ENCODE measurements around the gene DMD.

Gene DMD

DNA sequence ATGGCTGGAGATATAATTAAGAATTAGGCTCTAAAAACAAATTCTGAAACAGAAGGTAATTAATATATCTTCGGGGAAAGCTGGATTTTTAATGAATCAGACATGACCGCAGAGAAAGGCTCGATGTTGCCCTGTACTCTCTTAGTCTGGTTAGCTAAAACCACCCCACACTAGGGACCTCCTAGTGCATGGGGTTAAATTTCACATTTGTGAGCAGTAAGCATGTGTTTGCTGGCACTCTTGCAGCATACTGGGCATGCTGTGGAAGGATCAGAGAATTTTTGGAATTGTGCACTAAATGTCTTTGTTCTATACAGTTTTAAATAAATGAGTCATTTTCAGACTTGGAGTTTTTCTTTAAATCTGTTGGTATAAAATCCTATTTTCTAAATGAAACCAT is 1663.9 kb downstream of the DMD start:
- H3K4me1 Mint-ChIP-seq (ENCODE audit: low read depth), result no peaks in the 10 kb centered on the region
- no peak overlapping the region for H3K4me3 Mint-ChIP-seq
- no peaks in the 10 kb centered on the region for H3K36me3 Mint-ChIP-seq (ENCODE audit: low read depth)

DNA sequence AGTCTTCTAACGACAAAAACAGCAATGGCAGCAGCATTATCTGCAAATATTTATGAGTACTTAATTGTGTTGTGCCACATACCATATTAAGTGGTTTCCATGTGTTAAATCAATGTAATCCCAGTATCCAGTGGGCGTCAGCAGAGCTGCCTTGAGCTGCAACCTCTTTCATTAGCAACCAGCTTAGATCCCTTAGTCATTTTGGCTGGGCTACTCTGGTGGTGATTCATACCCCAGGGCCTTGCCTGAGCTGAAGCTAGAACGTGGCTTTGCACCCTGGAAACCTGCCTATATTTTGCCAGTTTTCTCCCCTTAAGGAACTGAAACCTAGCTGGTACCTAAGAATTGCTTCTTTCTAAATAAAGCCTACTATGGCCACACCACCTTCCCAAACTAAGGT is 1665.2 kb downstream of the DMD start:
- Mint-ChIP-seq H3K27ac (no peak overlapping the region), H3K9me3 (no peaks in the 10 kb centered on the region), H3K27me3 (ENCODE audit: low read depth) (no peaks in the 10 kb centered on the region), H3K4me1 (ENCODE audit: low read depth) (no peaks in the 10 kb centered on the region), H3K4me3 (no peak overlapping the region), H3K36me3 (ENCODE audit: low read depth) (no peaks in the 10 kb centered on the region)
- DNase-seq (ENCODE audit: low spot score), result no peak

More for the DNA sequence above, 1663.9 kb downstream of the DMD start:
- no peaks in the 10 kb centered on the region for H3K9me3 Mint-ChIP-seq
- no peak overlapping the region for H3K27ac Mint-ChIP-seq
- no peaks in the 10 kb centered on the region for H3K27me3 Mint-ChIP-seq (ENCODE audit: low read depth)
- no peak for DNase-seq (ENCODE audit: low spot score)

DNA sequence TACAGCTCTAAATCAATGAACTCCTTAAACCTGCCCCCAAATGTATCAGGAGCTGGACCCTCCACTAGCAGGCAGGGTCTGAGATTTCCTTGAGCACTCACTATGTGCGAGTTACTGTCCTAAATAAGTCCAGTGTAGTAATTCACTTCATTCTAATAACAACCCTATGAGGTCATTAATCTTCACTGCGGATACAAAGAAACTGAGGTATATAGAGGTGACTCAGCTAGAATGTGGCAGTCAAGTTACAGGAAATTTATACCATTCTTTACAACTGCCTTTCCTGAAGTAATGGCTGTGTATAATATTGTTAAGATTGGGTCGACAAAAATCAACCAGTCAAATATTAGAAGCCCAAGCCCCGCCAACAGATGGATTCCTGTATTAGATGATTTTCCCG is 1665.6 kb downstream of the DMD start:
- Mint-ChIP-seq H3K9me3 (no peaks in the 10 kb centered on the region), H3K27me3 (ENCODE audit: low read depth) (no peaks in the 10 kb centered on the region), H3K4me1 (ENCODE audit: low read depth) (no peaks in the 10 kb centered on the region), H3K36me3 (ENCODE audit: low read depth) (no peaks in the 10 kb centered on the region), H3K4me3 (no peak overlapping the region), H3K27ac (no peak overlapping the region)
- no peak for DNase-seq (ENCODE audit: low spot score)

DNA sequence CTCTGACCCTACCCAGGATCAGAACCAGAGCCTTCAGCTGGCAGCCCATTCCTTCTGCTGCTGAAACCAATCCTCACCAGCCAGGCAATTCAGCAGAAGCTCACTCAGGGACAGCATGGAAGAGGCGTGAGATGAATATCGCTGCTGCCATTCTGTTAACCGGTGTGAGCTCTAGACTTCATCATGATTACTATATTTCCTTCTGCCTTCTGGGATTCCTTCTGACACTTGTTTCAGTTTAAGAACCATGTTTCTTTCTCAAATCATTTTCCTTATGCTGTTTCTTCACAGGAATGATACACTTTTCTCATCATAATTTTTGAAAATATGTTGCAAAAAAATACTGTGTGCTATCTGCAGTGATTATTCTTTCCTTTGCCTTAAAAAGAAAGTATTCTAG is 1666.2 kb downstream of the DMD start:
- Mint-ChIP-seq H3K9me3 (no peaks in the 10 kb centered on the region), H3K27me3 (ENCODE audit: low read depth) (no peaks in the 10 kb centered on the region), H3K4me3 (no peak overlapping the region), H3K4me1 (ENCODE audit: low read depth) (no peaks in the 10 kb centered on the region), H3K27ac (no peak overlapping the region), H3K36me3 (ENCODE audit: low read depth) (no peaks in the 10 kb centered on the region)
- no peak for DNase-seq (ENCODE audit: low spot score)

DNA sequence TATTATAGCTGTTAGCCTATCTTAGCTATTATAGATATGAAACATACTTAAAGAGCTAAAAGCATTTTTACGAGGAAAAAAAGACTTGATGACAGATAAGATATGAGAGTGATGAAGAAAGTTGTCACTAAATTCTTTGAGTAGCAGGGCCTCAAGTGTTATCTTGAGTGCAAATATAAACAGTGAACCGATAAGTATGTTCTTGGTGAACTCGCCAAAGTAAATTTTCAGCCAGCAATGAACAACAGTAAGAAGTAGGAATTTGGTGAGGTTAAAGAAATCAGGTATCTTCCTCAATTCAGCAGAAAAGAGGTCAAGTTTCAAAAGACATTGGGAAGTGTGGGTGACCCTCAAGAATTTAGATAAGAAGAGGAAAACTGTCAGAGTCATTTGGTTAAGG is 1667.7 kb downstream of the DMD start:
- no peak for DNase-seq (ENCODE audit: low spot score)
- no peak overlapping the region for H3K27ac Mint-ChIP-seq
- no peaks in the 10 kb centered on the region for H3K36me3 Mint-ChIP-seq (ENCODE audit: low read depth)
- H3K4me3 Mint-ChIP-seq, result no peak overlapping the region
- no peaks in the 10 kb centered on the region for H3K27me3 Mint-ChIP-seq (ENCODE audit: low read depth)
- H3K4me1 Mint-ChIP-seq (ENCODE audit: low read depth), result no peaks in the 10 kb centered on the region
- H3K9me3 Mint-ChIP-seq, result no peaks in the 10 kb centered on the region

DNA sequence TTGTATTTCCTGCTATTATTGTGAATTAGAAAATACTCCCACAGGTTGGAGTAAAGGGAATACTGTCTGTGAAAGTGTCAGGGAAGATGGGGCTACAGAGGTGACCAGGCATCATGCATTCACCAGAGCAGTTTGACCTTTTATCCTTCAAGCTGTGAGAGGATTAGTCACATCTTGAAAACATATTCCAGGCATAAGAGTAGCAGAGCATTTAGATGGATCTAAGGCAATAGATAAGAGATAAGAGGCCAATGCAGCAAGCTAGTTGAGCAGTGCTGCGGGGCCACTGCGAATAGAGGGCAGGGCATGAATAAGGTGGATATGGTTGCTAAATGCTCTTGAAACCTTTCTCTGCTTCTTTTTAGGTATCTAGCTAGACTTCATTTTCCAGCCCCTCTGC is 1668.8 kb downstream of the DMD start:
- Mint-ChIP-seq H3K36me3 (ENCODE audit: low read depth) (no peaks in the 10 kb centered on the region), H3K9me3 (no peaks in the 10 kb centered on the region), H3K27ac (no peak overlapping the region), H3K27me3 (ENCODE audit: low read depth) (no peaks in the 10 kb centered on the region), H3K4me1 (ENCODE audit: low read depth) (no peaks in the 10 kb centered on the region), H3K4me3 (no peak overlapping the region)
- DNase-seq (ENCODE audit: low spot score), result no peak

DNA sequence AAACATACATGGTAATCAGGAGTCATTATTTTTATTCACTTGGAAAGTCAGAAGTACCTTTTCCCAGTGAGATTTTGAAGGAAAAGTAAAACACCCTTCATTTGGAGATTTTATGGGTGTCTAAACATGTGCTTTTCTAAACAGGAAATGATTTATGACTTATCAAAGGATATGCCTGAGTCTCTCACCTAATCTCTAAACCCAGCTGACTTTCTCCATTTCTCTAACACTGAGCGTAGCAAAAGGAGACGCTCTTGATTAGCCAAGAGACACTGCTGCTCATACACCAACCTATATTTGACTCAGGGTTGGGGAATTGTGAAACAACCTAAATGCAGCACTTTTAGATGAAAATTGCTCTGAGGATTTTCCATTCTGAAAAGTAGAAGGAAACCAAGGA is 1671.0 kb downstream of the DMD start:
- no peak for DNase-seq (ENCODE audit: low spot score)
- Mint-ChIP-seq H3K27ac (no peak overlapping the region), H3K27me3 (ENCODE audit: low read depth) (no peaks in the 10 kb centered on the region), H3K4me1 (ENCODE audit: low read depth) (no peaks in the 10 kb centered on the region), H3K9me3 (no peaks in the 10 kb centered on the region), H3K4me3 (no peak overlapping the region), H3K36me3 (ENCODE audit: low read depth) (no peaks in the 10 kb centered on the region)

DNA sequence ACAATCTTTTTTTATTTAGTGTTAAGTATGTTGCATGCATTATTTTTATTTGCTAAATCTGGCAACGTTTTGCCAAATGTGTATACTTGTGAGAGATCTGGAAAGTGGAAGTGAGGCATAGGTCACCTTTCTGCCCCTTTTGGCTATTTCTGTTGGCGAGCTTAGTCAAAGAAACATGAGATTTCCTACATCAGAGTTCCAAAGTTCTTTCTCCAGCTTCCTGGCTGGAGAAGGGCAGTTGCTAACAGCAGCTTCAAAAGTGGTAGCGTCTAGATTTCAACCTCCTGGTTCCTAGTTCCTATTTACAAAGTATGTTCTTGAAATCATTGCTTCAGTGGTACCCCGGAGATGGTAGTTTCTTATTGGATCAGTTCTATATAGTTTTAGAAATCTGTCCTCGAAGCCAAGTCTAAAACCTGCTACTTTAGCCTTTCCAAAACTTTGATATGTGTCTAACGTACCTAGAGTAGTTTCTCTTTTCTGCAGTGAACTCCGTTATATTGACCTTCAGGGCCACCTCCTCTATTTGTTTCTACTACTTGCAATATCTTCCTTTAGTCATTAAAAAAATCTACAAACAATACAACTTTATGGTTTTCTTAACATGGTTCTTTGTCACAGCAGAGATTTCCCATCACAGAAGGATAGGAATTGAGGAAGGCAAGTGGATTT is 1683.8 kb downstream of the DMD start:
- H3K4me3 Mint-ChIP-seq, result no peak overlapping the region
- DNase-seq (ENCODE audit: low spot score), result no peak
- no peak overlapping the region for H3K27ac Mint-ChIP-seq
- H3K27me3 Mint-ChIP-seq (ENCODE audit: low read depth), result no peaks in the 10 kb centered on the region
- no peaks in the 10 kb centered on the region for H3K36me3 Mint-ChIP-seq (ENCODE audit: low read depth)
- no peaks in the 10 kb centered on the region for H3K4me1 Mint-ChIP-seq (ENCODE audit: low read depth)
- H3K9me3 Mint-ChIP-seq, result no peaks in the 10 kb centered on the region

DNA sequence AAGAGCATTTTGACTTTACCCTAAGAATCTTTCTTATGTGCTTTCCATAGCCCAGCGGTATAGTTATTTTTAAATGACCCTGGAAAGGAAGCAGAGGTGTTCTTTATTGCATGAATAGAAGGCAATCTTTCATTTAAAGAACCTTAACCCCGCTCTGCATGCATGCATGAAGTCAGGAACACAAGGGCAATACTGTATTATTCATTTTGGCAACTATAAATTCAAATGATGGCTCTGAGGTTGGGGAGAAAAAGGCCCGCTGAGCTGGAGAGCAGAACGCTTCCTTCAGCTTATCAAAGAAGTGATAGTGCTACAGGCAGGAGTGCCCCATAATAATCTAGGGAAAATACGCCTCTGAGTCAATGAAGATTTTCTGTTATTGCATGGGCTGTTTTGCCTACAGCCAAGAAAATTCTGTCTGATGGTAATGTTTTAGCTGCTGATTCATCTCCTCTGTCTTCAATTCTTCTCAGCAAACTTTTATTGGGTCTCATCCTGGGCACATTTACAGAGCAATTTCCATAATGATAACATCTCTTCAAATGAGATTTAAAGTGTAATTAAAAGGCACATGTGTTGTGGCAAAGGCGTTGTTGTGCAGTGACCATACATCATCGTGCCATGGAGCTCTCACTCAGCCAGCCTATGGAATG is 1687.3 kb downstream of the DMD start:
- Mint-ChIP-seq H3K9me3 (no peaks in the 10 kb centered on the region), H3K36me3 (ENCODE audit: low read depth) (no peaks in the 10 kb centered on the region), H3K27ac (no peak overlapping the region), H3K27me3 (ENCODE audit: low read depth) (no peaks in the 10 kb centered on the region), H3K4me1 (ENCODE audit: low read depth) (no peaks in the 10 kb centered on the region), H3K4me3 (no peak overlapping the region)
- no peak for DNase-seq (ENCODE audit: low spot score)

DNA sequence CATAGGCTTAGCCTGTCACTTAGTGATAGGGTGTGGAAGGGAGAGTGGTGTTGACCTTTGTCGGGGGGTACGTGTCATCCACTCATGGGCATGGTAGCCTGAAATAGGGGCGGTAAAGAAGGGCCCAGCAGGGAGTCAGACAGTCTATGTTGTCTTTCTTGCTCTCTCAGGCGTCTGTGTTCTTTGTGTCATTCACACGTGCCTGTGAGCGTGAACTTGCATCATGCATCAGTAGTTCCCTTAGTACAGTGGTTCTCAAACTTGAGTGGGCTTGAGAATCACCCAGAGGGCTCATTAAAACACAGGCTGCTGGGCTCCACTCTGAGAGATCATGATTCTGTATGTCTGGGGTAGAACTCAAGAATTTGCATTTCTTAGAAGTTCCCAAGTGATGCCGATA is 1688.6 kb downstream of the DMD start:
- H3K9me3 Mint-ChIP-seq, result no peaks in the 10 kb centered on the region
- no peak for DNase-seq (ENCODE audit: low spot score)

DNA sequence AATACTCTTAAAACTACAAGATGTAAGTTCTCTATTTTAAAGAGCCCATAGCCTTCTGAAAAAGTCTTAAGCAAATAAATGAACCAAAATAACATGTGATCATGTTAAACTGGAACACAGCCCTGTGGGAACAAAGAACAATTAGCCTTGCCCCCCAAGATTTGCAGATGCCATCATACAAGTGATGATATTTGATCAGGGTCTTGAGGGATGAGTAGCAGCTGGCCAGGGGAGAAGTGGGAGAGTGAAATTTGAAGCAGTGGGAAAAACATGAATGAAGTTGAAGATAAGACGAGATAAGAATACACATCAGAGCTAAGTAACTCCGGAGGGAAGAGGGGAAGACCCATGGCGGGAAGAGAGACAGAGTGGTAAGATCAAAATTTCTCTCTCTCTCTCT is 1689.4 kb downstream of the DMD start:
- no peak for DNase-seq (ENCODE audit: low spot score)
- no peaks in the 10 kb centered on the region for H3K4me1 Mint-ChIP-seq (ENCODE audit: low read depth)
- H3K36me3 Mint-ChIP-seq (ENCODE audit: low read depth), result no peaks in the 10 kb centered on the region
- no peak overlapping the region for H3K27ac Mint-ChIP-seq
- no peak overlapping the region for H3K4me3 Mint-ChIP-seq
- no peaks in the 10 kb centered on the region for H3K27me3 Mint-ChIP-seq (ENCODE audit: low read depth)
- H3K9me3 Mint-ChIP-seq, result no peaks in the 10 kb centered on the region

More for the DNA sequence above, 1688.6 kb downstream of the DMD start:
- H3K27ac Mint-ChIP-seq, result no peak overlapping the region
- H3K27me3 Mint-ChIP-seq (ENCODE audit: low read depth), result no peaks in the 10 kb centered on the region
- H3K36me3 Mint-ChIP-seq (ENCODE audit: low read depth), result no peaks in the 10 kb centered on the region
- H3K4me3 Mint-ChIP-seq, result no peak overlapping the region
- no peaks in the 10 kb centered on the region for H3K4me1 Mint-ChIP-seq (ENCODE audit: low read depth)

DNA sequence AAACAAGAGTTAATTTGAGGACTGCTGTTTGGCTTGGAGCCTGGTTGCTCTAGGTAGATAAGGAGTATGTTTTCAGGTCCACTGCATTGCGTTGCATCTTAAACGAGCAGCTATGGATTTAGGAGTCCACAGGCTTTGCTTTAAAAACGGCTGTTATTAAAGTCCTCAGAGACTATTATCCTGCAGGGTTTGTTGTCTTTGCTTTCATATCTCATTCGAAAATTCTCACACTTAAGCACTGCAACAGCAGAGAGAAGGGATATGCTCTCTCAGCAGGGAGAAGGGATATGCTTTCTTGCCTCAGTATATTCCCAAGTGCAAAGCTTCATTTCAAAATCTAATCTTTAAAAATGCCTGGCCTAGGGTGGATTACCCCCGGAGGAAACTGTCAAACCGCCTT is 1694.8 kb downstream of the DMD start:
- Mint-ChIP-seq H3K4me1 (ENCODE audit: low read depth) (no peaks in the 10 kb centered on the region), H3K9me3 (no peaks in the 10 kb centered on the region), H3K36me3 (ENCODE audit: low read depth) (no peaks in the 10 kb centered on the region), H3K27ac (no peak overlapping the region), H3K27me3 (ENCODE audit: low read depth) (no peaks in the 10 kb centered on the region), H3K4me3 (no peak overlapping the region)
- DNase-seq (ENCODE audit: low spot score), result no peak

DNA sequence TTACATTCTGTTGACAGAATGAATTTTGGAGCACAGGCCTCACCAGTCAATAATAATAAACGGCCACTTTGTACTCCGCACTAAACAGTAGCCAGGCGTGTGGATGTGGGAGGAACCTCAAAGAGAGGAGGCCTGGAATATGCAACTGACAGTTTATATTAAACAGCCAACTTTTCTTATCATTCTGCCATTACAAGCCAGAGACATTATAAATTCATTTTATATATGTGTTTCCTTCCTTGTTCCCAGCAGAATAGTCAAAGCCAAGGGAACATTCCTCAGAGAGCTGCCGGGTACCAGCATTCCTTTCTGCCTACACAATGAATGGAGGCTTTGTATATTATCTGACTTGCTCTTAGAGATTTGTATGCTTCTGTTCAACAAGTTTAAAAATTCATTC is 1703.0 kb downstream of the DMD start:
- DNase-seq (ENCODE audit: low spot score), result no peak
- Mint-ChIP-seq H3K27me3 (ENCODE audit: low read depth) (no peaks in the 10 kb centered on the region), H3K36me3 (ENCODE audit: low read depth) (no peaks in the 10 kb centered on the region), H3K9me3 (no peaks in the 10 kb centered on the region), H3K27ac (no peak overlapping the region), H3K4me1 (ENCODE audit: low read depth) (no peaks in the 10 kb centered on the region), H3K4me3 (no peak overlapping the region)

DNA sequence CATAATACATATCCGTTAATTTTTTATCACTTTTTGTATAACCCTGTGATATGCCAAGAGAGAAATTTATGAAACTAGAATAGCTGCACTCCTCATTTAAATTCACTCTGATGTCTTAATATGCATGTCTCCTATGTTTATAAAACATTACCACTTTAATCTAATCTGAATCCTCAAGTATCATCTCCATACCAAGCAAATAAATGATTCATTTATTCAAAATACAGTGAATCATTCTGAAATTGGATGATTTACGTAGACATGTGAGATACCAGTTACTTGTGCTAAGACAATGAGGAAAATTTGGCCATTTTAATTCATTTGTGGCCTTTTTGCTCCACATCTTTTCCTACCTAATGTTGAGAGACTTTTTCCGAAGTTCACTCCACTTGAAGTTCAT is 1704.4 kb downstream of the DMD start:
- H3K4me3 Mint-ChIP-seq, result no peak overlapping the region
- H3K36me3 Mint-ChIP-seq (ENCODE audit: low read depth), result no peaks in the 10 kb centered on the region
- H3K9me3 Mint-ChIP-seq, result no peaks in the 10 kb centered on the region
- H3K4me1 Mint-ChIP-seq (ENCODE audit: low read depth), result no peaks in the 10 kb centered on the region
- no peaks in the 10 kb centered on the region for H3K27me3 Mint-ChIP-seq (ENCODE audit: low read depth)
- no peak overlapping the region for H3K27ac Mint-ChIP-seq
- DNase-seq (ENCODE audit: low spot score), result no peak

DNA sequence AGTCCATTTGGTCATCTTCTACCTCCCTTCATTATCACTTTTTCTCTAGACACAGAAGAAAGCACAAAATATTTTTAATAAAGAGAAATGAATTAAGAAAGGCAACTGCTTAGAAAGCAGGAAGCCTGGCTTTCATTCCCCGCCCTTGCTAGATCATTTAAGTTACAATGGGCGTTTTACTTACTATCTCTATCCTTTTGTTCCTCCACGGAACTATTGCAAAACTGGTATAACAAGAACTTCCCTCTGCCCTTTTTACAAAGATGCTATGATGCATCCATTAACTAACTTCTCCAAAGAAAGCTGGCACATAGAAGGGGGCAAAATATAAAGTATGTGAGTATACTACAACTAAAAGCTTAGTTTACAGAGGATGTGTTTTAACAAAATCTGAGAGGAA is 1705.0 kb downstream of the DMD start:
- no peaks in the 10 kb centered on the region for H3K27me3 Mint-ChIP-seq (ENCODE audit: low read depth)
- no peak for DNase-seq (ENCODE audit: low spot score)
- H3K36me3 Mint-ChIP-seq (ENCODE audit: low read depth), result no peaks in the 10 kb centered on the region
- no peak overlapping the region for H3K27ac Mint-ChIP-seq
- no peaks in the 10 kb centered on the region for H3K9me3 Mint-ChIP-seq
- H3K4me3 Mint-ChIP-seq, result no peak overlapping the region
- no peaks in the 10 kb centered on the region for H3K4me1 Mint-ChIP-seq (ENCODE audit: low read depth)

All from T-helper 2 cell treated with Interferon-gamma antibody and Interleukin-4, amounts not matched to agents 5 μg/mL and 100 μg/mL, for 36 hours (primary cell).